NCI-H510A treated with DMSO at 0.1 percent for 48 hours (cell line): ENCODE data around the gene IDH2.
A peak's percentile ranks its signal among the peaks of the same experiment; 100 is the strongest.

Source experiments
- DNase-seq: peaks from one replicate; lab custom pipeline; 2025; lab: John Stamatoyannopoulos, UW

Gene IDH2

DNA sequence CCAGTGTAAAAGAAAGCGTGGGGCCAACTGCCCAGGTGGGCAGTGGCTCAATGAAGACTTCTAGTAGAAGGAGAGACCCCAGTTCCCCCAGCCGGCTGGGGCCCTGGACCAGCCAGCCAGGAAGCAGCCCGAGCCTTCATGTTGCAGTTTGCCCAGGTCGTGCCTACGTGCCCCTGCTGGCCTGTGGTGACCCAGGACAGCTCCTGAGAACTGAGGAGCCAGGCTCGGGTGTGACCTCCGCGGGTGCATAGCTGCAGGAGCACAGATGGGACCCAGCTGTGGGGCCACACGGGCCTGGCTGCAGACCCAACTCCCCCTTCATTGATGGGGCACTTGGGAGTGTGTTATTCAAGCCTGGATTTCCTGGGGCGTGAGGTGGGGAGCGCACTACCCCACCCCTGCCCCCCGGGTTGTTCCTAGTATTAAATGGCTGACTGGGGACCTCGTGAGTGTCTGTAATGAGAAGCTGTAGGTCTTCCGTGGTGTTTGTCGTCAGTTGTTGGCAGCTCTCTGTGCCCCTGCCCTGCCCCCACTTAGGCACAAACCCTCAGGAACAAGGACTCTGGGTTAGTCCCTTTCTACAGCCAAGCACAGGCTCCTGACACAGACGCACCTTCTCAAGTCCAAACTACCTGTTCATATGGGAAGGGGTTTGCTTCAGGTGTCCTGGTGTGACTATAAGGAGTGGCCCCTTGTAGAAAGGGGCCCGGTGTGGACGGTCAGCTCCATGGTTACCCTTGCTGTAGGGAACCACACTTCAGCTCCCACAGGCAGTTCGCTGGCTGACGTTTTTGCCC, 39.1 kb downstream of the IDH2 start:
- DNase-seq, result peak; percentile 41

DNA sequence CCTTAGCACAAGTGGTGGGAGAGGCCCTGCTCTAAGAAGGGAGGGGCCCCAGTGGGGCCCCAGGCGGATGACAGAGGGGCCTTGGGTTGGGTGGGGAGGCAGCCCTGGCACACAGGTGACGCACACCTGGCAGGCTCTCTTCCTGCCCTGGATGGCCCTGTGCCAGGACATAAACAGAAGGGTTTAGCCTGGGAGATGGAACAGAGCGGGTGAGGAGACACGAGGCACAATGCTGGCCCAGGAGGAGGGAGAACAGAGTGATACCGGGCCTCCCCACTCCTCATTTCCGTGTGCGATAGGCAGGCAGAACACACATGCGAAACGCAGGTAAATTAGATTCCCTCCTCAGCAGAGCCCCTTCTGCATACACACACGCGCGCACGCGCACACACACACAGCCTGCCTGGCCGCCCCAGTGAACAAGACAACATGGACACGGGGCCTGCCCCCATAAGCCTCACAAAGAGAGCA, 39.8 kb downstream of the IDH2 start:
- peak; percentile 89 for DNase-seq

DNA sequence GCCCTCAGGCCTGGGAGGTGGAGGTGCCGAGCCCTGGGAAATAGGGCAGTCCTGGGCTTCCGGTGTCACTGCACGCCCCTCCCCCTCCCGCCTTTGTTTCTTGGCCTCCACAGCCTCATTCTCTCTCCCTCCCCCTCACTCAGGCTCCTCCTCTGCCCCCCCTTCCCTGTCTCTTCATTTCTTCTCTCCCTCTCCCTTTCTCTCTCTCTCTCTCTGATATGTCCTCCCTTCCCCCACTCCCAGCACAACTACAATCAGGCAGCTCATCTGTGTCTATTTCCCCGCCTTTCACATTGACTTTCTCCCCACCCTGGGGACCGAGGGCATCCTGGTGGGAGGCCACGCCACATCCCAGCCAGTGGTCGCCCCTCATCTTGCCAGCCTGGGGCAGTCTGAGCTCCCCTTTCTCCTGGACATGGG, 40.2 kb downstream of the IDH2 start:
- DNase-seq, result peak; percentile 91

DNA sequence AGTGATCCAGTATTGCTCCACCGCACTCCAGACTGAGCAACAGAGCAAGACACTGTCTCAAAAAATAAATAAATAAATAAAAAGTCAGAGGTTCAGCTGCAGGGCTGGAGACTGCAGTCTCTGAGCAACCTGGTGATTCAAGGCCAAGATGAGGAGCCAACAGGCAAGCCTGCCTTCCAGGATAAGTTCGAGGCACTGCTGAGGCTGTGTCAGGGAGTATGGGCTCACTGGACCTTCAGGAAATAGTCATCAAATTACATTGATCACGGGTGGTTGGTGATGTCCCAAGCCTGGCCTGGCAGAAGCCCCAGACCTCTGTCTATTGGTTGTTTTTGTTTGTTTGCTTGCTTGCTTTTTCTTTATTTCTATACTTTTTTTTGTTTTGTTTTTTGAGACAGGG, 41.5 kb downstream of the IDH2 start:
- DNase-seq, result no peak

DNA sequence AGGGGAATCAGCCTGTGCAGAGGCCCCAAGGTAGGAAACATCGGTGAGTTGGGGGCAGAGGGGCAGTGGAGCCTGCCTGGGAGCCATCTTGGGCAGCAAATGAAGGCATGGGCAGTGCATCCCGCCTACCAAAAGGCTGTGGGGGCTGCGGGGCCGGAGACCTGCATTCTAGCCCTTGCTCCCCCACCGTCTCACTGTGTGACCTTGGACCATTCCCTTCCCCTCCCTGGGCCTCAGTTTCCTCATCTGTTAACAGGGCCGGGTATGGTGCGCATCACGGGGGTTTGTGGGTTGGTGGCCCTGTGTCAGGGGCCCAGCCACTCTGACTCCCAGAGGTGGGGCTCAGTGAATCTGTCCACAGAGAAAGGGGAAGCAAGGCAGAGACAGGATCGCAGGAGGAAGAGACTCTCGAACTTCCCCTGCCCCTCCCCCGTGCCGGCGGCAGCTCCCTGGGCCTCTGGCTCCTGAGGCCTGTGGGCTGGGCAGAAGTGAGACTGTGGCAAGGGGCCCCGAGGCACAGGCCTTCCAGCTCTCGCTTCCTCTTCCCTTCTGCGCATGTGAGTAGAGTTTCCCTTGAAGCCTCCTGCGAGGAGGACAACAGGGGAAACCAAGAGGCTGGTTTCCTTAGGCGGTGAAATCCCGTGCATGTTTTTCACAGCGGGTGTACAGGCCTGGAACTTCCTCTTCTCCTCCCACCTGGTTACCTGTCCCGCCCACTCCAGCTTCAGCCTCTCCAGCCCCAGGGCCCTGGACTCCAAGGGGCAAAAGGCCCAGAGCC, 42.9 kb downstream of the IDH2 start:
- DNase-seq, result peak; percentile 43

DNA sequence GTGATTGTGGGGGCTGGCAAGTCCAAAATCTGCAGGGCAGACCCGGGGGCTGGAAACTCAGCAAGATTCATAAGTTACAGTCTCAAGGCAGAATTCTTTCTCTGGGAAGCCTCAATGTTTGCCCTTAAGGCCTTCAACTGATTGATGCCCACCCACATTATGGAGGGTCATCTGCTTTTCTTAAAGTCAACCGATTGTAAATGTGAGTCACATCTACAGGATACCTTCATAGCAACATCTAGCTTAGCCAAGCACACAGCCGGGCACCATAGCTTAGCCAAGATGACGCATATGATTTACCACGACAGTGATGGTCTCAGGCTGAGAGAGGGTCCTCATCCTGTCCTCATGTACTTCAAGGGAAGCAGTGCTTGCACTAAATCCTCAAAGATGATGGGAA, 43.5 kb downstream of the IDH2 start:
- DNase-seq, result no peak

DNA sequence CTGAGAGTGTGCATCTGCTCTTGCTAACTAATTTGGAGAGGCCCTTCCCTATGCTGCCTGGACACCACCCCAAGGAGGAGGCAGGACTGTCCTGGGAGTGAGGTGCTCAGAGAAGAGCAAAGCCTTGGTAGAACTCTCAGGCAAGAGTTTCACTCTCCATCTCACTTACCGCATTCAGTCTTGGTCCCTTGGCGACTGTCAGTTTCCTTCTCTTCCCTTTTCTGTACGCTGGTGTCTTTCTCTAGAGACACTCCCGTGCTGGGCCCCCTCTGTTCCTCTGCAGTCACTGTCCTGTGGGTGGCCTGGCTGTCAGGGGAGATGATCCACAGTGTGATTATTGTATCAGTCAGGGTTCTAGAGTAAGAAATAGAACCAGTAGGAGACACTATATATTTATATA, 44.0 kb downstream of the IDH2 start:
- DNase-seq, result no peak

DNA sequence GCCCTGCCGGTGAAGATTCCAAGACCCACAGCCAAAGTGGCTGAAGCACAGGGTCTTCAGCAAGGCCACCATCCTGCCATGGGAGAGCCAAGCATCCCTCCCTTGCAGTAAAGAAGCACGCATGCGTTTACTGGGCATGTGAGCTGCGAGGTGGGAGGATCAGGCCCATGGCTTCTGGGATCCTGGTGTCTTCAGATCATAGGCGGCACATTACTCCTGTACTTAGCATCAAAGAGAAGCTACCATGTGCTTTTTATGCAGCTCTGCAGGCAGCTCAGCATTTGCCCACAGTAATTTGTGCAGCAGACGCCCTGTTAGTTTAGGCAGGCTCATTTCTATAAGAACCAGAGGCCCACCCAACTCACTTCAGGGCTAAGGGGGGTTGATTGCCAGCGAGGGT, 45.7 kb downstream of the IDH2 start:
- no peak for DNase-seq

DNA sequence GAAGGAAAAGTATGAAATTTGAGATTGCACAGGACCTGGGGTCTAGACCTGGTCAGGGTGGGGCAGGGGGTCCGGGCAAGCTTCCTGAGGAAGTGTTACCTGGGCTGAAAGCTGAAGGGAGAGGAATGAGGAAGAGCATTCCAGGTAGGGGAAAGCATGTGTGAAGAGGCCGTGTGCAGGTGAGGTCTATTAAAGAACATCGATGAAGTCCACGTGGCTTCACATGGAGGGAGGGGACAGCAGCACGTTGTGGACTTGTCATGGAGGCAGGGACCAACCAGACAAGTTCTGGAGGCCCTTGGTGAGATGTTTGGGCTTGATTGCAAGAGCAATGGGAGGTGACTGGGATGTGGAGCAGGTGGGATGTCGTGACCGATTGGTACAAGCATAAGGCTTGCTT, 47.1 kb downstream of the IDH2 start:
- no peak for DNase-seq

DNA sequence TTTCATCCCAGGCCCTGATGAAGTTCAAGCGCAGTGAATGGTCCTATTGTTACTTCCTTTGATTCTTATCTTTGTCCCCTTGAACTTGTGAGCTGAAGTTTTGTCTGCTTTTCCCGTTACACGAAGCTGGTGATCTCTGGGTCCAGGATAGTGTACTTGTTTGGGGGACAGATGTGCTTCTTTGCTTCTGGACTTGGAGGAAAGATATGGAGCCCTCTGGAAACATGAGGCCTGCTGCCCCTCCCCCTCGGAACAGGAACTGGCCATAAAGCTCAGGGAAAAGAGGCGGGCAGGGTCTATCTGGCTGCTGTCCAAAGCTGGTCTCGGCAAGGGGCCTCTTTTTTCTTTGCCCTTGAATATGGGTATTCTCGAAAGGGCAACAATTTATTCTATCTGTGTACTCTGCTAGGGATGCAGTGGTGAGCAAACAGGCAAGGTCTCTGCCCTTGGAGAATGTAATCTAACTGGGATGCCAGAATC, 47.6 kb downstream of the IDH2 start:
- peak; percentile 15 for DNase-seq

DNA sequence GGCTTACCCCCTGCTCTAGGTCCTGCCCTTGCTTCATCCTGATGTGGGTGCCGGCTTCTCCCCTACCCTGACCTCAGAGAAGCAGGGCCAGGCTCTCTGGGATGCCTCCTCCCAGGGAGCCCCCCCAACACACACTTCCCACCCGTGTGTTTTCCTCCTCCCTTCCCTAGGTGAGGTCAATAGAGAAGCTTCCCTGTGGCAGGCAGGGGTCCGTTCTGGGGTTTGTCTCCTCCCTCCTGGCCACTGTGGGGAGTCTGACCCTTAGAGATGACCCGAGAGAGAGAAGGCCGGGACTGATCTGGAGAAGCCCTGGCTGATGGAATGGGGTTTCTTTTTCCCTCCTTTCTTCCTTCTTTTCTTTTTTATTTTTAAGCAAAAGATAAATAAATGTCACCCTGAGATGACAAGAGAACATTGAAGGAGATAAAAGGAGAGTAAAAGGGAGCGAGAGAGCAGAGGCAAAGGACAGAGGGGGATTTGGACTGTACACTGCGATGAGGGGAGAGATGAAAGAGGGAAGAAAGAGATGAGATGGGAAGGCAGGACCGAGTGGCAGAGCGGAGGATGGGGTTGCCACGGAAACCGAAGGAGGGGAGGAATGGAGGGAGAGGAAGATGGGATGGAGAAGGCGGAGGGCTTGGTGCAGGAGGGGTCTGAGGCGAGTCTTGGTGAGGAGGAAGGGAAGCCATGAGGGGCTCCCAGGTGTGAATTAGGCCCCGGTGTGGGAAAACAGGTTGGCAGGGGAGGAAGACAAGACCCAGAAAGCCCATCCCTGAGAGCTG, 48.4 kb downstream of the IDH2 start:
- DNase-seq, result no peak

DNA sequence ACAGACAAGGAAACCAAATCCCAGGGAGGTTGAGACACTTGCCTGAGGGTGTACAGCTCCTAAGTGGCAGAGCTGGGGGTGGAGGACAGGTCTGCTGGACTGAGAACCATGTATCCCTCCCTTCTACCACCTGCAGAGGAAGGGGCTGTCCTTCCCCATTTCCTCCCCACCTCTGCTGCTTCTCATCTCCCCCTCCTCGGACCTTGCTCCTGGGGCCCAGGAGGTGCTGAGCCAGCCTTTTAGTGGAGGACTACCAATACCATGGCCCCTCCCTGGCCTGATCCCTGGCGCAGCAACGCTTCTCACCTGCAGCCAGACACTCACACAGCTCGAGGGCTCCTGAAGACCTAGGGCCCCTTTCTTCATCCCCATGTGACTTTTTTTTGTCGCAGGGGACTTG, 50.4 kb downstream of the IDH2 start:
- DNase-seq, result no peak

DNA sequence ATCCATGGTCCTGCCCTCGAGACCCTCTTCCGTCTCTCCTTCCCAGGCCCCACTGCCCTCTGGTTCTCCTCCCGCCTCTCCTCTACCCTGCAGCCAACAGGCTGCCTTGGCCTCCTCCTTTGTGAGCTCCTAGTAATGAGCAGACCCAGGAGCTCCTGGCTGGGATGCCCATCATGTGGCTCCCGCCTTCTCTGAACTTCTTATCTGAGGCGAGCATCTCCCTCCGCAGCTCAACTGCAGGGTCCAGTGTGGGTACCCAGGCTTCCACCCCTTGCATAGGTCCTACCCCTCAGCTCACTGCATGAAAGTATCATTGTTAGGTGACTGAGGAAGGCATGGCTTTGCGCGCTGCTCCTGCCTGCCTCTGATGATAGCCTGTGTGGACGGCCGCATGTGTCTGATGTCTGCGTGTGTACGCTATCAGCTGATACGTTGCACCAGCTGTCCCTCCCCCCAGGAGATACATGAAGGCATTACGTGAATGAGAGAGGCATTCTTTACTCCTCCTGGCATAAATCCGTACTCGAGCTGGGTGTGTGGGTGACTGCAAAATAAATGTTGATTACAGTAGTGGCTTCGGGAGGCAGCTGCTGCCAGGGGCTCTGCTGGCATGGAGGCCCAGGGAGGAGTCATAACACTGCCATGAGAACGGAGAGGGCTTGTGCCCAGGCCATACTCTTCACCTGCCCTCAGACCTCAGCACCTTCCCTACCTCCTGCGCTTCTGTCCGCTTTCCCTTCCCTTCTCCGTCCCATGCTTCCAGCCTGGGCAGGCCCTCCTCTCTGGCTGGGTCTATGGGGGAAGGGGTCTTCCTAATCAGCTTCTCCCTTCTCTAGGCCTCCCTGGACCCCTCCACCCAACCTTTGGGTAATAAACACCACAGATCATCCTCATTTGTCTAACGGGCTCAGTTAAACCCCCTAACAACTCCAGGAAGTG, 52.3 kb downstream of the IDH2 start:
- no peak for DNase-seq

DNA sequence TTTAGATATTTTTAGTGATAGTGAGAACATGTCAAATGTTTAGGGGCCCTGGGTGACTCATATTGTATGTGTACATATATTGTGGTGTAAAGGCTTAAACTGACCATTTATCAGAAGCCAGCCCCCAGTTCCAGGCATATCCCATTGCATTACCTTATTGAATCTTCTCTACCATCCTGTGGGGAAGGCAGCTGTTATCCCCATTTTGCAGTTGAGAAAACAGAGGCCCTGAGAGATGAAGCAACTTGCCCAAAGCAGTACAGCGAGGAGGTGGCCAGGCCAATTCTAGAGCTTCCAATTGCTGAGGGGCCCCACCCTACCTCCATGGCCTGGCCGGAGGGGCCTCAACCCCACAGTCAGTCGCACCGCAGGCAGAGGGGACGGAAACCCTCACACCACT, 53.2 kb downstream of the IDH2 start:
- no peak for DNase-seq

DNA sequence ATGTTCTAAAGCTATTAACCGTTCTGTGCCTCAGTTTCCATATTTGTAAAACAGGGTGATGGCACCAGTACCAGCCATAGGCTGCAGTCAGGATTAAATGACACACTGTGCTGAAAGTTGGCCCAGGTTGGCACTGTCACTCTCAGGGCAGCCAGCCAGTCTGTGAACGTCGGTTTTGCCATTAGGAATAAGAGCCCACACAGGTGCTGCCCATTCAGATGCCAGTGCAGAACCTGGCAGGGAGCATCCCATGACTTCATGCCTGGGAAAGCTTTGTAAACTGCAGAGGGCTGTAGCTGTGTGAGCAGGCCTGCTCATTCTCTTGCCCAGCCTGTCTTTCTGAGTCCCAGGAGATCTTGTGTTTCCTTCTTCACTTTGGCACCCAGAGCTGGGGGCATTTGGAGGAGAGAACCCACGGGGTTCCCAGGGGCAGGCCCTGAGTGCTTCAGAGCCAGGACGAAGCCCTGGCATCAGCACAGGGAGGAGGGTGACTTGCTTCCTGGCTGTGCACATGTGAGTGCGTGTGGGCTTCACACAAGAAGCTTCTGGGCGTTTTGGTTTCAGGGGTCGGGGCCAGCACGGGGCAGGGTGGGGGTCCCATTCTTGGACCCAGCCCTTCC, 54.2 kb downstream of the IDH2 start:
- no peak for DNase-seq

DNA sequence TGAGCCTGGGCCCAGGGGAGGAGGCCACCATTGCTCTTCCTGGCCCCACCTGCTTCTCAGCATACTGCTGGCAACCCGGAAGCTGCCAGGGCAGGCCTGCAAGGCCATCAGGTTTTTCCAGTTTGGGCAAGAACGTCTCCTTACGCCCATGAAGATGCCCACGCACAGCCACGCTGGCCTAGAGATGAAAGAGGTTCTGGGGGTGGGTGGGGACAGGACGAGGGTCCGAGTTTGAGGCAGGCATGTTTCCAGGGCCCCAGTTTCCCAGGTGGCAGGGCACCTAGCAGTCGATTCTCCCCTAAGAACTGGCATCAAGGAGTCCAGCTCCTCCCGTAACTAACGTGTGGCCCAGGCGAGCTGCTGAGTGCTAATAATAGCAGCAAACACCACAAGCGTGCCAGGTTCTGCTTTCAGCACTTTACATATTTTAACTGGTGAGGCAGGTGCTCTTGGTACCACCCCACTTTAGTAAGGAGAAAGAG, 55.3 kb downstream of the IDH2 start:
- peak; percentile 80 for DNase-seq

DNA sequence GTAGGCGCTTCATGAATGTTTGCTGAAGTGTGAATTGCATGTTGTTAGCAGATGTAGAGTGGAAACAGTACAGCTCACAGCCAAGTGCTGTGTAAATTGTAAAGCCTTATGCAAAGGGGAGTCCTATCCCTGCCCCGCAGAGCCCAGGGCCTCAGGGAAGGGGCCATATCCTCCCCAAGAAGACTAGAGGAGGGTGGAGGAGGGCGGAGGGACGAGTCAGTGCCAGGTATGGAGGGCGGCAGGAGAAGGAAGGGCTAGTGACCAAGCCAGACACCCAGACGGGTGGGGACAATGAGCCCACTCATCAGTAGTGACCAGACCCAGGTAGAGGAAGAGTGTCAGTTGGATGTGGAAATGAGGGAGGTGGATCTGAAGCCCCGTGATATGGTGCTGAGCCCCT, 56.0 kb downstream of the IDH2 start:
- no peak for DNase-seq

DNA sequence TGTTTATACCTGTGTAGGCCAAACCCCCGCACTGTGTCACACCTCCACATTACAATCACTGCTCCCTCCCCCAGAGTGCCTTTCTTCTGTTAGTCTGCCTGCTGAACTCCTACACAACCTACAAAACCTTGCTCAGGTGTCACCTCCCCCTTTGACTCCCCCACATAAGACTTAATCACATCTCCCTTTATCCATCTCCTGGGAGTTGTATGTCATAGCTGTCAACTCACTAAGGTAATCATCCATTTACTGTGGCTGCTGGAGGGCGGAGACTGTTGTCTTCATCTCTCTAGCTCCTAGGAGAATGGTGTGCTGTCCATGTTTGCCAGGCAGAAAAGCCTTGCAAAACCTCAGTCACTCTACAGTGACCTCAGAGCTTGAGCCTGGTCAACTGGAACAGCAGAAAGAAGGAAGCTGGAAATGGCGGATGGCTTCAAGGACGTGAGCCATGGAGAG, 57.3 kb downstream of the IDH2 start:
- no peak for DNase-seq

DNA sequence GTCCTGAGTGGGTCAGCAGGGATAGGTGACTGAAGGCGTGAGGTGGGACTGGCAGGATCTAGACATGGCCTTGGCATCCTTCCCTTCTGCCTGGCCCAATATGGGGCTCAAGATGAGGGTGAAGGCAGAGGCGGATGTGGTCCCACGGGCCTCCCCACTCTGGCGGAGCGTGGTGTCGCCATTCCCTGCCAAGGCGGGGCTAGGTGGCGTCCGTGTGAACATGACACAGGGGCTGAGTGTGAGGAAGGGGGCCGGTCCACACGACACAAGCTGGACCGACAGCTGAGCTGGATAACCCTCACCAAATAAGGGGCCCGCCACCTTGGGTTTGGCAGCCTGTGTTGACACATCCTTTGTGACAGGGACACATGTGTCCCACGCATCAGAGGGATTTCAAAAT, 58.1 kb downstream of the IDH2 start:
- DNase-seq, result no peak

DNA sequence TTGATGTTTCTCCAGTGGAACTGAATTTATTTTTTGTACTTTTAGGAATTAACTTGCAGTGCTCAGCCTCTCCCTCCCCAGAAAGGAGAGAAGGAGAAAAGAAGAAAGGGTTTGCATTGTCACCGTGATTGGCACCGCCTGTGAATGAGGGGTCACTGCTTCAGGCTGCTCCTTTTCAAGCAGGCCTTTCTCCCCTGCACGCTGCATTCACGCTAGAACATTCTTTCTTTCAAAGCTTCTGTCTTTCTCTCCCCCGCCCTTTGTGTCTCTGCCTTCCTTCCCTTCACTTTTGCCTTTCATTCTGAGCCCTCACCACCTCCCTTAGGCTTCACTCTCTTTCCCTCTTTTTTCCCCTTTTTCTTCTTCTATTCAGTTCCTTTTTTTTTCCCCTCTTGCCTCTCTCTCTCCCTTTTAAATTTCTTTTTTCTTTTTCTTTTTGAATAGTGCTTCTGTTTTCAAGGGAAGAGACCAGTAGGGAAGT, 58.7 kb downstream of the IDH2 start:
- DNase-seq, result no peak
